Gastrocnemius medialis (tissue), 4 donors: ENCODE measurements around the gene HIVEP3. TPM values are rescaled to one million over a fixed set of nuclear protein-coding genes. Genes with fewer than 3 reads are reported as not detected.
A peak's percentile ranks its signal among the peaks of the same experiment; 100 is the strongest.
"Not testable (repeated sequence)": the region's sequence is repeated elsewhere in the genome, so short reads cannot be mapped to it uniquely, and the experiment has no call there.

ENCODE experiments used
- ATAC-seq, 2 donors: fragments of 150-250 bp; one replicate each; pipeline ENCODE4 v1.9.1; 2016
- DNase-seq, 2 donors: peaks; one replicate each; pipeline ENCODE4 v3.0.0-alpha.2; 2019
- H3K27ac ChIP-seq, 4 donors: fragments of 200-600 bp; sonication (generic); 1 replicate in 1 of 4; 2 replicates in 3 of 4; pipeline ENCODE4 v1.5.1; 2016 to 2018; ENCODE audit warnings: mild to moderate bottlenecking in 2 of 4, moderate library complexity in 1 of 4
- H3K27me3 ChIP-seq, 3 donors: fragments of 200-600 bp; sonication (generic) in 2 of 3; 1 replicate in 1 of 3; 2 replicates in 2 of 3; pipeline versions ENCODE4 v1.5.1 to v1.6.0; 2016 to 2019; ENCODE audit warnings: mild to moderate bottlenecking in 1 of 3, moderate library complexity in 1 of 3
- H3K36me3 ChIP-seq, 2 donors: fragments of 200-600 bp; sonication (generic) in 1 of 2; one replicate each; pipeline ENCODE4 v1.5.1; 2017 to 2018
- H3K4me1 ChIP-seq, 2 donors: fragments of 200-600 bp; sonication (generic) in 1 of 2; one replicate each; pipeline ENCODE4 v1.5.1; 2016 to 2017; ENCODE audit warnings: mild to moderate bottlenecking in 2 of 2
- H3K4me3 ChIP-seq, 4 donors: fragments of 200-600 bp; sonication (generic) in 3 of 4; 1 replicate in 1 of 4; 2 replicates in 3 of 4; pipeline ENCODE4 v1.5.1; 2016 to 2019; ENCODE audit warnings: mild to moderate bottlenecking in 2 of 4
- H3K9me3 ChIP-seq, 3 donors: fragments of 200-600 bp; sonication (generic) in 2 of 3; 1 replicate in 1 of 3; 2 replicates in 2 of 3; pipeline ENCODE4 v1.5.1; 2016 to 2019
- POLR2A ChIP-seq, 2 donors: fragments of 450-650 bp; IDR thresholded peaks; one replicate each; pipeline ENCODE4 v1.6.1; 2017; ENCODE audit warnings: antibody characterized with exemption in 2 of 2, mild to moderate bottlenecking in 2 of 2, moderate library complexity in 2 of 2
- in situ Hi-C, 4 donors: fragments of 200-750 bp; cut with MboI; loops; one replicate each; pipeline versions ENCODE4 v1.15.0 to v1.8.0; 2017; ENCODE audit warnings: low sequenced_read_pairs in 4 of 4
- intact Hi-C: fragments of 100-400 bp; cut with DNase I; formaldehyde crosslinking; loops from one replicate; pipeline ENCODE4 v1.15.1; 2023; ENCODE audit warnings: low total_unique reads
- total RNA-seq, 4 donors: library from RNA; depleted of rRNA; stranded (reverse); fragments of >200 nt; gene quantifications; one replicate each; pipeline versions ENCODE4 v1.1.0 to v1.2.3, GENCODE V29; 2016
- TF ChIP-seq, protein P1 (sequence below), 5 experiments: fragments of 450-650 bp in 3 of 5; fragments of 200-600 bp in 2 of 5; sonication (generic) in 2 of 5; IDR thresholded peaks in 4 of 5; conservative IDR thresholded peaks in 1 of 5; 1 replicate in 4 of 5; 2 replicates in 1 of 5; pipeline ENCODE4 v1.5.1; 2016 to 2019; ENCODE audit warnings: antibody characterized with exemption in 5 of 5, mild to moderate bottlenecking in 3 of 5, moderate library complexity in 3 of 5

The HIVEP3 gene
- total RNA-seq, 4 donors from 2014 or later, result 0.80 to 1.8 (median 1.3) TPM

- H3K27me3 ChIP-seq, result no peaks in the 10 kb centered on the region
- no peaks in the 10 kb centered on the region for H3K36me3 ChIP-seq
- in situ Hi-C loops (no loop called here), intact Hi-C loops (no loop called here)
- no peaks in the 10 kb centered on the region for H3K9me3 ChIP-seq
- DNase-seq, result no peak
- H3K4me1 ChIP-seq, result no peaks in the 10 kb centered on the region
- no peak overlapping the region for H3K27ac ChIP-seq
- TF ChIP-seq POLR2A (IDR thresholded peaks at IDR 0.05), result no peak
- TF ChIP-seq, protein P1, sequence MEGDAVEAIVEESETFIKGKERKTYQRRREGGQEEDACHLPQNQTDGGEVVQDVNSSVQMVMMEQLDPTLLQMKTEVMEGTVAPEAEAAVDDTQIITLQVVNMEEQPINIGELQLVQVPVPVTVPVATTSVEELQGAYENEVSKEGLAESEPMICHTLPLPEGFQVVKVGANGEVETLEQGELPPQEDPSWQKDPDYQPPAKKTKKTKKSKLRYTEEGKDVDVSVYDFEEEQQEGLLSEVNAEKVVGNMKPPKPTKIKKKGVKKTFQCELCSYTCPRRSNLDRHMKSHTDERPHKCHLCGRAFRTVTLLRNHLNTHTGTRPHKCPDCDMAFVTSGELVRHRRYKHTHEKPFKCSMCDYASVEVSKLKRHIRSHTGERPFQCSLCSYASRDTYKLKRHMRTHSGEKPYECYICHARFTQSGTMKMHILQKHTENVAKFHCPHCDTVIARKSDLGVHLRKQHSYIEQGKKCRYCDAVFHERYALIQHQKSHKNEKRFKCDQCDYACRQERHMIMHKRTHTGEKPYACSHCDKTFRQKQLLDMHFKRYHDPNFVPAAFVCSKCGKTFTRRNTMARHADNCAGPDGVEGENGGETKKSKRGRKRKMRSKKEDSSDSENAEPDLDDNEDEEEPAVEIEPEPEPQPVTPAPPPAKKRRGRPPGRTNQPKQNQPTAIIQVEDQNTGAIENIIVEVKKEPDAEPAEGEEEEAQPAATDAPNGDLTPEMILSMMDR (IDR thresholded peaks at IDR 0.05 in 4 of 5, conservative IDR thresholded peaks at IDR 0.05 in 1 of 5), result no peak
- H3K4me3 ChIP-seq, result no peak overlapping the region
- ATAC-seq, result no peak
These were observed 8.4 kb upstream of the HIVEP3 start for GRCh38 chr1:41927118-41927517.

GRCh38 chr1:41925712-41926111 is 7.0 kb upstream of the HIVEP3 start:
- no peaks in the 10 kb centered on the region for H3K9me3 ChIP-seq
- intact Hi-C loops (no loop called here), in situ Hi-C loops (no loop called here)
- no peaks in the 10 kb centered on the region for H3K27me3 ChIP-seq
- ATAC-seq (no peak), DNase-seq (no peak)
- no peaks in the 10 kb centered on the region for H3K36me3 ChIP-seq
- H3K4me3 ChIP-seq, result no peak overlapping the region
- no peak overlapping the region for H3K27ac ChIP-seq
- no peak for TF ChIP-seq POLR2A (IDR thresholded peaks at IDR 0.05)
- TF ChIP-seq, protein P1 (IDR thresholded peaks at IDR 0.05 in 4 of 5, conservative IDR thresholded peaks at IDR 0.05 in 1 of 5), result no peak
- H3K4me1 ChIP-seq, result peaks cover 0 to 5% of the 10 kb centered on the region in 2 donors

- Histone ChIP-seq H3K9me3 (no peaks in the 10 kb centered on the region), H3K4me3 (no peak overlapping the region), H3K4me1 (peaks cover 0 to 11% of the 10 kb centered on the region in 2 donors), H3K27ac (no peak overlapping the region), H3K27me3 (no peaks in the 10 kb centered on the region), H3K36me3 (no peaks in the 10 kb centered on the region)
- ATAC-seq (no peak), DNase-seq (no peak)
- TF ChIP-seq POLR2A (IDR thresholded peaks at IDR 0.05), result no peak
- TF ChIP-seq, protein P1 (IDR thresholded peaks at IDR 0.05 in 4 of 5, conservative IDR thresholded peaks at IDR 0.05 in 1 of 5), result no peak
- in situ Hi-C loops, result no loop called here
- intact Hi-C loops, result no loop called here
These were observed 6.2 kb upstream of the HIVEP3 start for GRCh38 chr1:41924911-41925310.

DNA sequence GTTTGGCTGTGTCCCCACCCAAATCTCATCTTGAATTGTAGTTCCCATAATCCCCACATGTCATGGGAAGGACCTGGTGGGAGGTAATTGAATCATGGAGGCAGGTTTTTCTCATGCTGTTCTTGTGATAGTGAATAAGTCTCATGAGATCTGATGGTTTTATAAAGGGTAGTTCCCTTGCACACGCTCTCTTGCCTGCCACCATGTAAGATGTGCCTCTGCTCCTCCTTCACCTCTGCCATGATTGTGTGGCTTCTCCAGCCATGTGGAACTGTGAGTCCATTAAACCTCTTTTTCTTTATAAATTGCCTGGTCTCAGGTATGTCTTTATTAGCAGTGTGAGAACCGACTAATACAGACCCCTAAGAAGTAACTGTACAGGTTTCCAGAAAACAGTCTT is 2.5 kb upstream of the HIVEP3 start:
- intact Hi-C loops, result loop anchor here (2.0 kb wide), 4 partner anchors 36 to 114 kb away; no protein-coding TSS in a partner anchor
- H3K27me3 ChIP-seq, H3K9me3 ChIP-seq, in situ Hi-C loops, DNase-seq, H3K36me3 ChIP-seq, H3K4me3 ChIP-seq, ATAC-seq: not testable (repeated sequence)
- Histone ChIP-seq H3K27ac (peak overlapping the region in 3 of 4 donors; percentile 83 to 84 (median 83)), H3K4me1 (peaks cover 31 to 37% of the 10 kb centered on the region in 2 donors)

GRCh38 chr1:41920658-41921057 is 1.9 kb upstream of the HIVEP3 start:
- peaks cover 37% of the 10 kb centered on the region in 2 donors for H3K4me1 ChIP-seq
- no peaks in the 10 kb centered on the region for H3K9me3 ChIP-seq
- TF ChIP-seq POLR2A (IDR thresholded peaks at IDR 0.05), result no peak
- TF ChIP-seq, protein P1 (IDR thresholded peaks at IDR 0.05 in 4 of 5, conservative IDR thresholded peaks at IDR 0.05 in 1 of 5), result no peak
- in situ Hi-C loops (no loop called here), intact Hi-C loops (loop anchor here (2.0 kb wide), 4 partner anchors 36 to 114 kb away; no protein-coding TSS in a partner anchor)
- H3K27ac ChIP-seq, result peak overlapping the region; percentile 81 to 84 (median 83)
- H3K27me3 ChIP-seq, result no peaks in the 10 kb centered on the region
- no peaks in the 10 kb centered on the region for H3K36me3 ChIP-seq
- ATAC-seq (peak; percentile 63 to 83), DNase-seq (no peak)
- peak overlapping the region in 2 of 4 donors; percentile 55 to 70 for H3K4me3 ChIP-seq
